ENCODE results near the gene CELA2A. TPM values are rescaled to one million over a fixed set of nuclear protein-coding genes. Genes with fewer than 3 reads are reported as not detected.

Gene CELA2A
- total and polyA plus RNA-seq, 12 donors: 0.97 to 45.4 (median 9.8) TPM

DNA sequence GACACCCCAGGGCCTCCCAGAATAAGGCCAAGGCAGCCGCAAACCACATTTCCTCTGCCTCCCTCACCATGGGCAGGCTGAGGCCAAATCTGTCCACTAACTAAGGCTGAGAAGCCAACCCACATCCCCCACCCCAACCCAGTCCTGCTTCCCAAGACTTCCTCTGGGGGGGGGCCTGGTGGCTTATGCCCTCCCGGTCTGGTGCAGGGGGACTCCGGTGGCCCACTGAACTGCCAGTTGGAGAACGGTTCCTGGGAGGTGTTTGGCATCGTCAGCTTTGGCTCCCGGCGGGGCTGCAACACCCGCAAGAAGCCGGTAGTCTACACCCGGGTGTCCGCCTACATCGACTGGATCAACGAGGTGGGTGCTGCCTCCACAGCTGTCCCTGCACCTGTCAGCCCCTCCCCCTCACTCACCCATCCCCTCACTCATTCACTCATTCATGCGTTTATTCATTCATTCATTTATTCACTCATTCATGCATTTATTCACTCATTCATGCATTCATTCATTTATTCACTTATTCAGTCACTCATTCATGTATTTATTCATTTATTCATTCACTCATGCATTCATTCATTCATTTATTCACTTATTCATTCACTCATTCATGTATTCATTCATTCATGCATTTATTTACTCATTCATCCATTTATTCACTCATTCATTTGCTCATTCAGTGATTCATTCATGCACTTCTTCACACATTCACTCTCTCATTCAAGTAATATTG, 11.0 kb upstream of the CELA2A start:
- H3K4me3 ChIP-seq: no peak overlapping the region
- intact Hi-C loops (cut with DNase I): no loop called here
- 61 to 83% (median 76%) methylated on average over 9 to 14 of the region's 14 CpGs for WGBS, 4 donors
- no peaks in the 10 kb centered on the region for H3K4me1 ChIP-seq (replicated peaks in 1 of 2)
- no peaks in the 10 kb centered on the region for H3K9me3 ChIP-seq (replicated peaks in 1 of 3)
- H3K27ac ChIP-seq: no peak overlapping the region
- no peak for DNase-seq
- TF ChIP-seq, protein P1, sequence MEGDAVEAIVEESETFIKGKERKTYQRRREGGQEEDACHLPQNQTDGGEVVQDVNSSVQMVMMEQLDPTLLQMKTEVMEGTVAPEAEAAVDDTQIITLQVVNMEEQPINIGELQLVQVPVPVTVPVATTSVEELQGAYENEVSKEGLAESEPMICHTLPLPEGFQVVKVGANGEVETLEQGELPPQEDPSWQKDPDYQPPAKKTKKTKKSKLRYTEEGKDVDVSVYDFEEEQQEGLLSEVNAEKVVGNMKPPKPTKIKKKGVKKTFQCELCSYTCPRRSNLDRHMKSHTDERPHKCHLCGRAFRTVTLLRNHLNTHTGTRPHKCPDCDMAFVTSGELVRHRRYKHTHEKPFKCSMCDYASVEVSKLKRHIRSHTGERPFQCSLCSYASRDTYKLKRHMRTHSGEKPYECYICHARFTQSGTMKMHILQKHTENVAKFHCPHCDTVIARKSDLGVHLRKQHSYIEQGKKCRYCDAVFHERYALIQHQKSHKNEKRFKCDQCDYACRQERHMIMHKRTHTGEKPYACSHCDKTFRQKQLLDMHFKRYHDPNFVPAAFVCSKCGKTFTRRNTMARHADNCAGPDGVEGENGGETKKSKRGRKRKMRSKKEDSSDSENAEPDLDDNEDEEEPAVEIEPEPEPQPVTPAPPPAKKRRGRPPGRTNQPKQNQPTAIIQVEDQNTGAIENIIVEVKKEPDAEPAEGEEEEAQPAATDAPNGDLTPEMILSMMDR (IDR thresholded peaks at IDR 0.05): no peak
- TF ChIP-seq POLR2A (IDR thresholded peaks at IDR 0.05): no peak
- H3K36me3 ChIP-seq (replicated peaks in 1 of 2): no peaks in the 10 kb centered on the region
- H3K27me3 ChIP-seq: no peaks in the 10 kb centered on the region

DNA sequence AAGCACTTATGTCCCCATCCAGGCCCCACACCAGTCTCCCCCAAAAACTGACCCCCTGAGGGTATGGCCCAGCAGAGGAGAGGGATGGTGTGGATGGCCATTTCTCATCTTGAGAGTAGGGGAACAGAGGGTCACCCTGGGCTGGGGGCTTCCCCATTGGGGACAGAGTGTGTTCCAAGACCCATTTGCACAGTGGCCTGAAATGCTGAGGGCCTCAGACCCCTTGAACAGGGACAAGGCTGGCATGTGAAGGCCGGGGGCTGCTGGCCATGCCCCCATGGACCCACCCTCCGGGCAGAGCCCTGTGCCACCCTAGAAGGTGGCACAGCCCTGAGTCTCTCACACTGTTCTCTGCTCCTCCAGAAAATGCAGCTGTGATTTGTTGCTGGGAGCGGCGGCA, 10.3 kb upstream of the CELA2A start:
- H3K4me3 ChIP-seq: no peak overlapping the region
- H3K9me3 ChIP-seq (replicated peaks in 1 of 3): no peaks in the 10 kb centered on the region
- no peaks in the 10 kb centered on the region for H3K4me1 ChIP-seq (replicated peaks in 1 of 2)
- no peak for DNase-seq
- TF ChIP-seq, protein P1 (IDR thresholded peaks at IDR 0.05): no peak
- TF ChIP-seq POLR2A (IDR thresholded peaks at IDR 0.05): no peak
- H3K27ac ChIP-seq: no peak overlapping the region
- H3K27me3 ChIP-seq: no peaks in the 10 kb centered on the region
- intact Hi-C loops (cut with DNase I): no loop called here
- H3K36me3 ChIP-seq (replicated peaks in 1 of 2): no peaks in the 10 kb centered on the region
- WGBS, 4 donors: 75 to 91% (median 79%) methylated on average over 2 to 4 of the region's 4 CpGs

DNA sequence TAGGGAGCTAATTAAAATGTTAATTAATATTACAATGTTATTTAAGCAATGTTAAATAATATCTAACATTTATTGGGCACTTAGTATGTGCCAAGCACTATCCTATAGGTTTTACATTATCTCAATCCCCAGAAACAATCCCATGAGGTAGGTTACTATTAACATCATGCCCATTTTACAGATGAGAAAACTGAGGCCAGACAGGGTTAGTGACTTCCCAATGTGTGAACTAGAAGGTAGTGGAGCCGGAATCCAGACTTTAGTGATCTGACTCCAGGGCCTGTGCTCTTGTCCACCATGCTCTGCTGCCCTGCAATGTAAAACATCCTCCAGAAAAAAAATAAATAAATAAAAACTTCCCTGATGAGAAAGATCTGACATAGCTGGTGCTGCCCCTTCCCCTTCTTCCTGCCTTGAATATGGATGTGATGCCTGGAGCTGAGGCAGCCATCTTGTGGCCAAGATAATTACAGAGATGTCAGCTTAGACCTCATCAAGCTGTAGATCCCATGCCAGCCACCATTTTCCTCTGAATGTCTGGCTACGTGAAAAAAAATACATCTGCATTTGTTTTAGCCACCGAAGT, 7.6 kb upstream of the CELA2A start:
- no peak overlapping the region for H3K27ac ChIP-seq
- H3K9me3 ChIP-seq (replicated peaks in 1 of 3): no peaks in the 10 kb centered on the region
- H3K27me3 ChIP-seq: no peaks in the 10 kb centered on the region
- no peaks in the 10 kb centered on the region for H3K36me3 ChIP-seq (replicated peaks in 1 of 2)
- DNase-seq: no peak
- TF ChIP-seq, protein P1 (IDR thresholded peaks at IDR 0.05): no peak
- TF ChIP-seq POLR2A (IDR thresholded peaks at IDR 0.05): no peak
- H3K4me1 ChIP-seq (replicated peaks in 1 of 2): no peaks in the 10 kb centered on the region
- intact Hi-C loops (cut with DNase I): no loop called here
- WGBS, 4 donors: 81 to 93% (median 84%) methylated on average over 3 of the region's 3 CpGs
- no peak overlapping the region for H3K4me3 ChIP-seq

DNA sequence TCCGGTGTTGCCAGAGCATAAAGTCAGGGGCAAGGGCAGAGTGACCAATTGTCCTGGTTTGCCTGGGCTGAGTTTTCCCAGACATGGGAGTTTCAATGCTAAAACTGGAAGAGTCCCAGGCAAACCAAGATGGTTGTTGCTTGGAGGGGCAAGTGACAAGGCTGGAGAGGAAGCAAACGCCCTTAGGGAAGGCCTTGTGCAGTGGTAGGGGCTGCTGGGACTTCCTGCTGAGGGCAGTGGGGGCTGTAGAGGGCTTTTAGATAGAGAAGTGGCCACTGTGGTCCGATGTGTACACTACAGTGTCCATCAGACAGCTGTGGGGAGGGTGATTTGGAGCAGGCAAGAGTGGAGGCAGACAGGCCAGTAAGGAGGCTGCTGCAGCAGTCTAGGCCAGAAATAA, 7.0 kb upstream of the CELA2A start:
- TF ChIP-seq, protein P1 (IDR thresholded peaks at IDR 0.05): no peak
- TF ChIP-seq POLR2A (IDR thresholded peaks at IDR 0.05): no peak
- Histone ChIP-seq H3K4me1 (replicated peaks in 1 of 2) (no peaks in the 10 kb centered on the region), H3K9me3 (replicated peaks in 1 of 3) (no peaks in the 10 kb centered on the region), H3K4me3 (no peak overlapping the region), H3K36me3 (replicated peaks in 1 of 2) (no peaks in the 10 kb centered on the region), H3K27ac (no peak overlapping the region), H3K27me3 (no peaks in the 10 kb centered on the region)
- intact Hi-C loops (cut with DNase I): no loop called here
- WGBS, 4 donors: 68 to 81% (median 77%) methylated on average over 3 of the region's 3 CpGs
- no peak for DNase-seq

Data from adrenal gland (tissue), 12 donors.